Tibial artery (tissue), 4 donors: Measurements from ENCODE around the gene CYLD.

Source experiments
- DNase-seq, 2 donors: peaks; one replicate each; pipeline ENCODE4 v3.0.0-alpha.2; 2019
- H3K27ac ChIP-seq, 2 donors: fragments of 200-600 bp; sonication (generic) in 1 of 2; 1 replicate in 1 of 2; 2 replicates in 1 of 2; pipeline ENCODE4 v1.5.1; 2018 to 2019; ENCODE audit warnings: mild to moderate bottlenecking in 1 of 2
- H3K27me3 ChIP-seq, 2 donors: fragments of 200-600 bp; sonication (generic) in 1 of 2; one replicate each; pipeline versions ENCODE4 v1.5.1 to v1.6.0; 2016 to 2019
- H3K36me3 ChIP-seq, 3 donors: fragments of 200-600 bp; sonication (generic) in 2 of 3; one replicate each; pipeline ENCODE4 v1.5.1; 2016 to 2019; ENCODE audit warnings: mild to moderate bottlenecking in 2 of 3
- H3K4me1 ChIP-seq, 4 donors: fragments of 200-600 bp; sonication (generic) in 2 of 4; 1 replicate in 3 of 4; 2 replicates in 1 of 4; pipeline ENCODE4 v1.5.1; 2016 to 2019
- H3K4me3 ChIP-seq, 2 donors: fragments of 200-600 bp; sonication (generic) in 1 of 2; 1 replicate in 1 of 2; 2 replicates in 1 of 2; pipeline ENCODE4 v1.5.1; 2018 to 2019; ENCODE audit warnings: mild to moderate bottlenecking in 2 of 2
- H3K9me3 ChIP-seq, 3 donors: fragments of 200-600 bp; sonication (generic) in 1 of 3; one replicate each; pipeline ENCODE4 v1.5.1; 2016 to 2019
- CTCF ChIP-seq, 2 experiments: fragments of 200-600 bp in 1 of 2; fragments of 450-650 bp in 1 of 2; IDR thresholded peaks; one replicate each; pipeline ENCODE4 v1.5.1; 2017 to 2019; ENCODE audit warnings: antibody characterized with exemption in 2 of 2, mild to moderate bottlenecking in 1 of 2, moderate library complexity in 1 of 2
- intact Hi-C: fragments of 100-400 bp; cut with DNase I; formaldehyde crosslinking; loops from one replicate; pipeline ENCODE4 v1.15.0; 2023; ENCODE audit warnings: low total_unique reads

Gene CYLD

DNA sequence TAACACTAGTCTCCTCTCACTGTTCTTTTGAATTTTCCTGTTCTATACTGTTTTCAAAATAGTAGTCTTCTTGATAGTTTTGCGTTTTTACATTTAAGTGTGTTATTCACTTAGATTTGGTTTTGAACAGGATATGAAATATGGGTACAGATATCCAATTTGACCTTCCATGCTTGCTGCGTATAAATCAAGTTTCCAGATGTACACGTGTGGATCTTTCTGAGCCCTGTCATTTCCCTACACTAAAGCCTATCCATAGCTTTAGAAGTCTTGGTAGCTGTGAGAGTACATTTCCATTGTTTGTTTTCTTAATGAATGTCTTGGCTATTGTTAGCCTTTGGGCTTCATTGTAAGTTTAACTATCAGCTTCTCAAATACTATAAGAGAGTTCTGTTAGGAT is 20.4 kb downstream of the CYLD start:
- Histone ChIP-seq H3K27ac (no peak overlapping the region), H3K36me3 (peaks cover 19 to 41% (median 33%) of the 10 kb centered on the region in 3 donors), H3K9me3 (peaks cover 2 to 10% (median 9%) of the 10 kb centered on the region in 3 donors), H3K27me3 (no peaks in the 10 kb centered on the region), H3K4me1 (peaks cover 0 to 30% (median 4%) of the 10 kb centered on the region in 4 donors), H3K4me3 (no peak overlapping the region)
- intact Hi-C loops, result no loop called here
- no peak for TF ChIP-seq CTCF (IDR thresholded peaks at IDR 0.05)
- no peak for DNase-seq

DNA sequence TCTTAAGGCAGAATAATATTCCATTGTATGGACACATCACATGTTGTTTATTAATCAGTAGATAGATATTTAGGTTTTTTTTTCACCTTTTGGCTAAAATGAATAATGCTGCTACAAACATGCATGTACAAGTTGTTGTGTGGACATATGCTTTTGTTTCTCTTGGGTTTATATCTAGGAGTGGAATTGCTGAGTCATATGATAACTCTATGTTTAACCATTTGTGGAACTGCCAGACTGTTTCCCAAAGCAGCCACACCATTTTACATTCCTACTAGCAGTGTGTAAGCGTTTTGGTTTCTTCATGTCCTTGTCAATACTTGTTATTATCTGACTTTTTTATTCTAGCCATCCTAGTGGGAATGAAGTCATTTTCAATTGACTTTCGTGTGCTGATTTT is 21.3 kb downstream of the CYLD start:
- peaks cover 22 to 35% (median 24%) of the 10 kb centered on the region in 3 donors for H3K36me3 ChIP-seq
- no peak for TF ChIP-seq CTCF (IDR thresholded peaks at IDR 0.05)

DNA sequence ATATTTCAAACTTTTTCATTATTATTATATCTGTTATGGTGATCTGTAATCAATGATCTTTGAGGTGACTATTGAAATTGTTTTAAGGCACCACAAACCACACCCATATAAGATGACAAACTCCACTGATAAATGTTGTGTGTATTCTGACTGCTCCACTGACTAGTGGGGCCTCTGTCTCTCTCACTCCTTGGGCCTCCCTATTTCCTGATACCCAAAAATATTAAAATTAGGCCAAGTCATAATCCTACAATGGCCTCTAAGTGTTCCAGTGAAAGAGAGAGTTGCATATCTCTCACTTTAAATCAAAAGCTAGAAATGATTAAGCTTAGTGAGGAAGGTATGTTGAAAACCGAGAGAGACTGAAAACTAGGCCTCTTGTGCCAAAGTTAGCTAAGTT is 23.4 kb downstream of the CYLD start:
- Histone ChIP-seq H3K4me1 (peaks cover 0 to 30% (median 4%) of the 10 kb centered on the region in 4 donors), H3K9me3 (peaks cover 2 to 10% (median 9%) of the 10 kb centered on the region in 3 donors), H3K27me3 (no peaks in the 10 kb centered on the region), H3K36me3 (peaks cover 27 to 35% (median 32%) of the 10 kb centered on the region in 3 donors), H3K4me3 (no peak overlapping the region), H3K27ac (no peak overlapping the region)
- intact Hi-C loops, result no loop called here
- no peak for TF ChIP-seq CTCF (IDR thresholded peaks at IDR 0.05)
- DNase-seq, result no peak

More for the DNA sequence above, 21.3 kb downstream of the CYLD start:
- no peak overlapping the region for H3K4me3 ChIP-seq
- H3K9me3 ChIP-seq, result peaks cover 2 to 10% (median 9%) of the 10 kb centered on the region in 3 donors
- no peaks in the 10 kb centered on the region for H3K27me3 ChIP-seq
- no peak for DNase-seq
- intact Hi-C loops, result no loop called here
- peaks cover 0 to 30% (median 4%) of the 10 kb centered on the region in 4 donors for H3K4me1 ChIP-seq
- H3K27ac ChIP-seq, result no peak overlapping the region

- no peak overlapping the region for H3K27ac ChIP-seq
- H3K27me3 ChIP-seq, result no peaks in the 10 kb centered on the region
- no peak for TF ChIP-seq CTCF (IDR thresholded peaks at IDR 0.05)
- intact Hi-C loops, result no loop called here
- H3K4me3 ChIP-seq, result no peak overlapping the region
- peaks cover 27 to 35% (median 32%) of the 10 kb centered on the region in 3 donors for H3K36me3 ChIP-seq
- DNase-seq, result no peak
- H3K9me3 ChIP-seq, result peaks cover 2 to 10% (median 9%) of the 10 kb centered on the region in 3 donors
- H3K4me1 ChIP-seq, result peaks cover 0 to 30% (median 4%) of the 10 kb centered on the region in 4 donors
Observed at GRCh38 chr16:50765861-50766260, 24.0 kb downstream of the CYLD start.

GRCh38 chr16:50767197-50767596 is 25.3 kb downstream of the CYLD start:
- Histone ChIP-seq H3K4me3 (no peak overlapping the region), H3K9me3 (peaks cover 2 to 10% (median 9%) of the 10 kb centered on the region in 3 donors), H3K27me3 (no peaks in the 10 kb centered on the region), H3K36me3 (peaks cover 27 to 35% (median 32%) of the 10 kb centered on the region in 3 donors), H3K4me1 (peaks cover 0 to 25% (median 4%) of the 10 kb centered on the region in 4 donors), H3K27ac (no peak overlapping the region)
- intact Hi-C loops, result no loop called here
- DNase-seq, result no peak
- TF ChIP-seq CTCF (IDR thresholded peaks at IDR 0.05), result no peak

DNA sequence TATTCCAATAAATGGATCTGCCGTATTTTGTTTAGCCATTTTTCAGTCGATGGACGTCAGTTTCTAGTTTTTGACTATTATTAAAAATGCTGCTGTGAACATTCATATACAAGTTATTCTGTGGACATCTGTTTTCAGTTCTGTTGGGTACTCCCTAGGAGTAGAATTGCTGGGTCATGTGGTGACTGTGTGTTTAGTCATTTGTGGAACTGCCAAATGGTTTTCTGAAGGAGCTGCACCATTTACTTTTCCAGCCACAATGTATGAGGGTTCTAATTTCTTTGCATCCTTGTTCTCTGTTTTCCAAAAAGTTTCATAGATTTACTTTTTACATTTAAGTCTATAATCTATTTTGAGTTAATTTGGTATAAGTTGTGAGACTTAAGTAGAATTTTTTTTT is 29.5 kb downstream of the CYLD start:
- H3K27me3 ChIP-seq, result no peaks in the 10 kb centered on the region
- intact Hi-C loops, result no loop called here
- no peak overlapping the region for H3K27ac ChIP-seq
- peaks cover 8 to 21% (median 20%) of the 10 kb centered on the region in 3 donors for H3K36me3 ChIP-seq
- H3K4me1 ChIP-seq, result no peaks in the 10 kb centered on the region
- H3K4me3 ChIP-seq, result no peak overlapping the region
- DNase-seq, result no peak
- no peak for TF ChIP-seq CTCF (IDR thresholded peaks at IDR 0.05)
- H3K9me3 ChIP-seq, result peaks cover 0 to 5% (median 3%) of the 10 kb centered on the region in 3 donors
